SK-N-SH treated with all-trans-retinoic acid at 6 μM for 48 hours (cell line): ENCODE data around the gene TCTN1.

ENCODE experiments used
- BACH2 ChIP-seq: fragments of 250-450 bp; sonication (Bioruptor Pico); IDR thresholded peaks from 2 replicates; pipeline ENCODE4 v1.9.0; 2021; ENCODE audit warnings: mild to moderate bottlenecking, borderline replicate concordance
- CSDC2 ChIP-seq: fragments of 250-450 bp; sonication (Bioruptor Pico); IDR thresholded peaks from 2 replicates; pipeline ENCODE4 v1.5.0; 2020; ENCODE audit warnings: mild to moderate bottlenecking, moderate library complexity
- ESRRG ChIP-seq: fragments of 250-450 bp; sonication (Bioruptor Pico); IDR thresholded peaks from 2 replicates; pipeline ENCODE4 v1.6.1; 2021; ENCODE audit warnings: mild to moderate bottlenecking
- GLIS3 ChIP-seq: fragments of 250-450 bp; sonication (Bioruptor Pico); IDR thresholded peaks from 2 replicates; pipeline ENCODE4 v1.5.0; 2020; ENCODE audit warnings: mild to moderate bottlenecking, moderate library complexity
- ISL1 ChIP-seq: fragments of 250-450 bp; sonication (Bioruptor Pico); IDR thresholded peaks from 2 replicates; pipeline ENCODE4 v2.1.2; 2022; ENCODE audit warnings: mild to moderate bottlenecking, moderate library complexity
- POU6F1 ChIP-seq: fragments of 250-450 bp; sonication (Bioruptor Pico); IDR thresholded peaks from 2 replicates; pipeline ENCODE4 v1.8.0; 2021; ENCODE audit warnings: low read depth, mild to moderate bottlenecking, moderate library complexity, borderline replicate concordance
- PPARA ChIP-seq: fragments of 250-450 bp; sonication (Bioruptor Pico); IDR thresholded peaks from 2 replicates; pipeline ENCODE4 v1.5.0; 2020; ENCODE audit warnings: mild to moderate bottlenecking, borderline replicate concordance
- TCF4 ChIP-seq: fragments of 250-450 bp; sonication (Bioruptor Pico); IDR thresholded peaks from 2 replicates; pipeline ENCODE4 v1.8.0; 2021; ENCODE audit warnings: mild to moderate bottlenecking, moderate library complexity, borderline replicate concordance
- TOX ChIP-seq: fragments of 250-450 bp; sonication (Bioruptor Pico); IDR thresholded peaks from 2 replicates; pipeline ENCODE4 v1.8.0; 2021; ENCODE audit warnings: mild to moderate bottlenecking, moderate library complexity, borderline replicate concordance
- TSHZ2 ChIP-seq: fragments of 250-450 bp; sonication (Bioruptor Pico); IDR thresholded peaks from 2 replicates; pipeline ENCODE4 v1.5.0; 2020; ENCODE audit warnings: mild to moderate bottlenecking, moderate library complexity
- ZFP3 ChIP-seq: fragments of 250-450 bp; sonication (Bioruptor Pico); IDR thresholded peaks from 2 replicates; pipeline ENCODE4 v1.5.0; 2020; ENCODE audit warnings: mild to moderate bottlenecking, moderate library complexity
- ZNF70 ChIP-seq: fragments of 450-650 bp; formaldehyde crosslinking; IDR thresholded peaks from 2 replicates; pipeline ENCODE4 v1.5.0; 2020; ENCODE audit warnings: mild to moderate bottlenecking, moderate library complexity
- TF ChIP-seq, protein P1 (sequence below): fragments of 250-450 bp; sonication (Bioruptor Pico); IDR thresholded peaks from 2 replicates; pipeline ENCODE4 v1.8.0; 2020; ENCODE audit warnings: mild to moderate bottlenecking, moderate library complexity, borderline replicate concordance

DNA sequence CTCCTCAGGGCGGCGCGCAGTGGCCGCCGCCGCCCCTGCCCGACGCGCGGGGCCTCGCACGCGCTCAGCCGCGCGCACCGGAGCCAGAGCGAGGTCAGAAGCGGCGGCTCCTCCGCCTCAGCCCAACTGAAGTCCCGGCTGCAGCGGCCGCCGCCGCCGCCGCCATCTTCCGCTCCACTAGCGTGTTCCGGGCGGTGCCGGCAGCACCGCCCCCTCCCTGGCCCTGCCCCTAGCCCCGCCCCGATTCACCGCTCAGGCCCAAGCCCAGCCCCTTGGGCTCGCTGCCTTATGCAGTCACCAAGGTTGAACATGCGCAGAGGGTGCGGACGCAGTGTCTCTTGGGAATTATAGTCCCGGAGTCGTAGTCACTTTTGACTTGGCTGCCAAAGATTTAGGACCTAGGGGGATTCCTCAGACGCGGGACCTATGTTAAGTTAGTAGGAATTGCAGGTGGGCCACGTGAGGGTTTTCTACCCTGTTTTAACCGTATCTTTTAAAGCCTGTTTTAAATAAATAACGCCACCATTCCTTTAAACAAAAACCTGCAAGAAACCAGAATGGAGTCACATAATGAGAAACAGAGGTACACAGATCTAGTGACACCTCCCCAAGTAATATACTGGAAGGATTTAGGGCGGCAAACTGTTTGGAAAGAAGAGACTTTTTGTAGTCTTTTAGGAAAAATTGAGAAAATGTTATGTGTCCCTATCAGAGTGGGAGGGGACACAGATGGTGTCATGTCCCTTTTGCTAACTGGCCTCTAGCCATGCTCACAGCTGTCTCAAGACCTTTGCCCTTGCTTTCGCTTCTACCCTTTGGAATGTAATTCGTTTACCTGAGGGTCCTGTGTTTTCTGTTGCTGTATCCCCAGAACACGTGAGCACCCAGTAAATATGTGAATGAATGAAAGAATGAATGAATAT lies 30.5 kb upstream of the TCTN1 start, which contains the start of gene PPTC7:
- no peak for TF ChIP-seq TCF4 (CRISPR knock-in tag)
- no peak for TF ChIP-seq ISL1 (CRISPR knock-in tag)
- TF ChIP-seq PPARA (CRISPR knock-in tag): no peak
- TF ChIP-seq CSDC2 (CRISPR knock-in tag): no peak
- TF ChIP-seq, protein P1, sequence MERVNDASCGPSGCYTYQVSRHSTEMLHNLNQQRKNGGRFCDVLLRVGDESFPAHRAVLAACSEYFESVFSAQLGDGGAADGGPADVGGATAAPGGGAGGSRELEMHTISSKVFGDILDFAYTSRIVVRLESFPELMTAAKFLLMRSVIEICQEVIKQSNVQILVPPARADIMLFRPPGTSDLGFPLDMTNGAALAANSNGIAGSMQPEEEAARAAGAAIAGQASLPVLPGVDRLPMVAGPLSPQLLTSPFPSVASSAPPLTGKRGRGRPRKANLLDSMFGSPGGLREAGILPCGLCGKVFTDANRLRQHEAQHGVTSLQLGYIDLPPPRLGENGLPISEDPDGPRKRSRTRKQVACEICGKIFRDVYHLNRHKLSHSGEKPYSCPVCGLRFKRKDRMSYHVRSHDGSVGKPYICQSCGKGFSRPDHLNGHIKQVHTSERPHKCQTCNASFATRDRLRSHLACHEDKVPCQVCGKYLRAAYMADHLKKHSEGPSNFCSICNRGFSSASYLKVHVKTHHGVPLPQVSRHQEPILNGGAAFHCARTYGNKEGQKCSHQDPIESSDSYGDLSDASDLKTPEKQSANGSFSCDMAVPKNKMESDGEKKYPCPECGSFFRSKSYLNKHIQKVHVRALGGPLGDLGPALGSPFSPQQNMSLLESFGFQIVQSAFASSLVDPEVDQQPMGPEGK (CRISPR knock-in tag): no peak
- no peak for TF ChIP-seq TSHZ2 (CRISPR knock-in tag)
- TF ChIP-seq POU6F1: no peak
- TF ChIP-seq BACH2: no peak
- no peak for TF ChIP-seq GLIS3 (CRISPR knock-in tag)
- no peak for TF ChIP-seq ZNF70
- no peak for TF ChIP-seq TOX
- TF ChIP-seq ESRRG (CRISPR knock-in tag): no peak
- no peak for TF ChIP-seq ZFP3 (CRISPR knock-in tag)
